Right ventricle myocardium inferior (tissue), 1 donor: ENCODE results near the gene INTS14. TPM values are rescaled to one million over a fixed set of nuclear protein-coding genes. Genes with fewer than 3 reads are reported as not detected.
"Not testable (repeated sequence)": the region's sequence is repeated elsewhere in the genome, so short reads cannot be mapped to it uniquely, and the experiment has no call there.

Experiments
- ATAC-seq: fragments of 200-7000 bp; cut with Tn5 transposase; one replicate; pipeline ENCODE4 v1.9.1; 2020; ENCODE audit warnings: mild to moderate bottlenecking, moderate library complexity
- DNase-seq: peaks from one replicate; pipeline ENCODE4 v3.0.0; 2021; ENCODE audit errors: missing footprints
- intact Hi-C: fragments of 100-400 bp; cut with DNase I; formaldehyde crosslinking; loops from one replicate; pipeline ENCODE4 v1.11.0; 2022
- total RNA-seq: library from RNA; stranded (reverse); fragmentation: NEBNext Ultra II Directional; extraction: Animal tissue kit (Norgen Biotek cat#: 25700); gene quantifications from one replicate; pipeline ENCODE4 v1.2.1, GENCODE V29; 2021
- donor health status: DM: no; HTN: yes; CAD: no; lungs with severe emphysema.

Gene INTS14
- total RNA-seq, 1 donor from 2014 or later: 9.7 TPM

- intact Hi-C loops: no loop called here
- ATAC-seq (no peak), DNase-seq (no peak)
Measured at GRCh38 chr15:65634356-65634755, 23.4 kb upstream of the INTS14 start.

GRCh38 chr15:65633752-65634151 is 22.8 kb upstream of the INTS14 start:
- ATAC-seq (no peak), DNase-seq (no peak)
- intact Hi-C loops: no loop called here

- intact Hi-C loops: no loop called here
Measured at GRCh38 chr15:65632780-65633375, 21.9 kb upstream of the INTS14 start.

GRCh38 chr15:65631503-65631902 is 20.6 kb upstream of the INTS14 start:
- DNase-seq (no peak), ATAC-seq (no peak)
- intact Hi-C loops: no loop called here

More at GRCh38 chr15:65632780-65633375, 21.9 kb upstream of the INTS14 start:
- no peak for DNase-seq
- no peak for ATAC-seq

GRCh38 chr15:65630760-65631159 is 19.8 kb upstream of the INTS14 start:
- ATAC-seq: no peak
- no peak for DNase-seq
- intact Hi-C loops: no loop called here

GRCh38 chr15:65629548-65629947 is 18.6 kb upstream of the INTS14 start:
- ATAC-seq (no peak), DNase-seq (no peak)
- intact Hi-C loops: no loop called here

GRCh38 chr15:65626856-65627255 is 15.9 kb upstream of the INTS14 start:
- intact Hi-C loops: no loop called here
- DNase-seq (no peak), ATAC-seq (no peak)

GRCh38 chr15:65623103-65623502 is 12.2 kb upstream of the INTS14 start:
- ATAC-seq: no peak
- intact Hi-C loops: no loop called here
- DNase-seq: no peak

GRCh38 chr15:65621638-65622037 is 10.7 kb upstream of the INTS14 start, which contains the start of gene SLC24A1:
Gene SLC24A1, plus strand, starts transcription at chr15:65621938. Its CDS starts 2,143 bp downstream, at chr15:65624081.
- intact Hi-C loops: no loop called here
- ATAC-seq: no peak
- no peak for DNase-seq

- intact Hi-C loops: no loop called here
- no peak for ATAC-seq
- no peak for DNase-seq
Measured at GRCh38 chr15:65620833-65621232, 9.9 kb upstream of the INTS14 start.

- intact Hi-C loops: no loop called here
- ATAC-seq: no peak
Measured at GRCh38 chr15:65619626-65620290, 8.8 kb upstream of the INTS14 start.

GRCh38 chr15:65618560-65619109 is 7.7 kb upstream of the INTS14 start:
- ATAC-seq (no peak), DNase-seq (no peak)
- intact Hi-C loops: no loop called here

More at GRCh38 chr15:65619626-65620290, 8.8 kb upstream of the INTS14 start:
- DNase-seq: no peak

GRCh38 chr15:65615887-65616286 is 5.0 kb upstream of the INTS14 start:
- intact Hi-C loops, DNase-seq, ATAC-seq: not testable (repeated sequence)

- ATAC-seq (no peak), DNase-seq (no peak)
- intact Hi-C loops: no loop called here
Measured at GRCh38 chr15:65612949-65613744, 2.2 kb upstream of the INTS14 start.

- intact Hi-C loops: no loop called here
- no peak for DNase-seq
- ATAC-seq: no peak
Measured at GRCh38 chr15:65612616-65612946, 1.6 kb upstream of the INTS14 start.

- intact Hi-C loops: no loop called here
- DNase-seq (no peak), ATAC-seq (no peak)
Measured at GRCh38 chr15:65611888-65612615, 1.1 kb upstream of the INTS14 start.

GRCh38 chr15:65603559-65603958 is 7.4 kb downstream of the INTS14 start:
- no peak for ATAC-seq
- no peak for DNase-seq

GRCh38 chr15:65603134-65603533 is 7.8 kb downstream of the INTS14 start:
- ATAC-seq (no peak), DNase-seq (no peak)
- intact Hi-C loops: no loop called here

More at GRCh38 chr15:65603559-65603958, 7.4 kb downstream of the INTS14 start:
- intact Hi-C loops: no loop called here

GRCh38 chr15:65599677-65600076 is 11.3 kb downstream of the INTS14 start:
- no peak for ATAC-seq
- DNase-seq: no peak
- intact Hi-C loops: no loop called here
